Measurements from ENCODE around the gene ENAH. TPM values are rescaled to one million over a fixed set of nuclear protein-coding genes. Genes with fewer than 3 reads are reported as not detected.

The ENAH gene
- total RNA-seq, 1 donor from 2014 or later: 749 TPM

DNA sequence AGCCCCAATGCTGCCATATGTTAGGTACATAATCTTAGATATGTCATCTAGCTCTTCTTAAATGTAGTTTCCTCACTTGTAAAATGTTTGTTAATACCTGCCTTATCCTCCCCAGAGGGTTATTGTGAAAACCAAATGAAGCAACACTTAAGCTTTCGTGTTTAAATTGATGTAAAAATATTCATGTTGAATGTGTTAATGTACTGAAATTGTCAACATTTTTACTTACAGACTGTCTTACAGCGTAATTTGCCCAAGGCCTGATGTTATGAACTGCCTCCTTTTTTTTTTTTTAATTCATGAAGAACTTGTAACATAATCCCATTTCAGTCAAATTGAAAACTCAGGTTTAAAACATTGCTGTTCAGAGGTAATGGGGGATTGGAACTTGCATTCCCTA lies 25.6 kb upstream of the ENAH start:
- Mint-ChIP-seq H3K27ac (ENCODE audit: unreplicated experiment) (peak overlapping the region; percentile 58), H3K4me1 (ENCODE audit: low read depth, unreplicated experiment) (peaks cover 2% of the 10 kb centered on the region), H3K4me3 (ENCODE audit: unreplicated experiment) (no peak overlapping the region), H3K27me3 (ENCODE audit: low read depth, unreplicated experiment) (peaks cover 27% of the 10 kb centered on the region), H3K9me3 (ENCODE audit: unreplicated experiment) (no peaks in the 10 kb centered on the region), H3K36me3 (ENCODE audit: low read depth, unreplicated experiment) (no peaks in the 10 kb centered on the region)
- Histone ChIP-seq H3K36me3 (ENCODE audit: insufficient read depth, low read length) (no peaks in the 10 kb centered on the region), H3K27ac (ENCODE audit: low read depth, low read length) (no peak overlapping the region), H3K79me2 (ENCODE audit: insufficient read depth, low read length) (no peaks in the 10 kb centered on the region), H3K9me3 (ENCODE audit: insufficient read depth, low read depth, low read length) (no peaks in the 10 kb centered on the region), H3K27me3 (ENCODE audit: insufficient read depth, low read length) (peaks cover 17% of the 10 kb centered on the region), H3K9ac (ENCODE audit: low read length) (no peak overlapping the region), H3K4me2 (ENCODE audit: low read length) (no peak overlapping the region), H3K4me3 (ENCODE audit: insufficient read depth, low read depth, low read length) (no peak overlapping the region), H2AFZ (ENCODE audit: low read depth, low read length) (no peak overlapping the region), H4K20me1 (ENCODE audit: insufficient read depth, low read length) (no peaks in the 10 kb centered on the region), H3K4me1 (ENCODE audit: insufficient read depth, low read length) (peaks cover 2% of the 10 kb centered on the region)
- TF ChIP-seq, protein P1, sequence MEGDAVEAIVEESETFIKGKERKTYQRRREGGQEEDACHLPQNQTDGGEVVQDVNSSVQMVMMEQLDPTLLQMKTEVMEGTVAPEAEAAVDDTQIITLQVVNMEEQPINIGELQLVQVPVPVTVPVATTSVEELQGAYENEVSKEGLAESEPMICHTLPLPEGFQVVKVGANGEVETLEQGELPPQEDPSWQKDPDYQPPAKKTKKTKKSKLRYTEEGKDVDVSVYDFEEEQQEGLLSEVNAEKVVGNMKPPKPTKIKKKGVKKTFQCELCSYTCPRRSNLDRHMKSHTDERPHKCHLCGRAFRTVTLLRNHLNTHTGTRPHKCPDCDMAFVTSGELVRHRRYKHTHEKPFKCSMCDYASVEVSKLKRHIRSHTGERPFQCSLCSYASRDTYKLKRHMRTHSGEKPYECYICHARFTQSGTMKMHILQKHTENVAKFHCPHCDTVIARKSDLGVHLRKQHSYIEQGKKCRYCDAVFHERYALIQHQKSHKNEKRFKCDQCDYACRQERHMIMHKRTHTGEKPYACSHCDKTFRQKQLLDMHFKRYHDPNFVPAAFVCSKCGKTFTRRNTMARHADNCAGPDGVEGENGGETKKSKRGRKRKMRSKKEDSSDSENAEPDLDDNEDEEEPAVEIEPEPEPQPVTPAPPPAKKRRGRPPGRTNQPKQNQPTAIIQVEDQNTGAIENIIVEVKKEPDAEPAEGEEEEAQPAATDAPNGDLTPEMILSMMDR (IDR thresholded peaks at IDR 0.05; ENCODE audit: insufficient read depth, low read depth, low read length): no peak
- no peak for TF ChIP-seq EZH2 (IDR thresholded peaks at IDR 0.05; ENCODE audit: insufficient read depth, low read length)
- DNase-seq (ENCODE audit: low read depth) (no peak), FAIRE-seq (no peak)

DNA sequence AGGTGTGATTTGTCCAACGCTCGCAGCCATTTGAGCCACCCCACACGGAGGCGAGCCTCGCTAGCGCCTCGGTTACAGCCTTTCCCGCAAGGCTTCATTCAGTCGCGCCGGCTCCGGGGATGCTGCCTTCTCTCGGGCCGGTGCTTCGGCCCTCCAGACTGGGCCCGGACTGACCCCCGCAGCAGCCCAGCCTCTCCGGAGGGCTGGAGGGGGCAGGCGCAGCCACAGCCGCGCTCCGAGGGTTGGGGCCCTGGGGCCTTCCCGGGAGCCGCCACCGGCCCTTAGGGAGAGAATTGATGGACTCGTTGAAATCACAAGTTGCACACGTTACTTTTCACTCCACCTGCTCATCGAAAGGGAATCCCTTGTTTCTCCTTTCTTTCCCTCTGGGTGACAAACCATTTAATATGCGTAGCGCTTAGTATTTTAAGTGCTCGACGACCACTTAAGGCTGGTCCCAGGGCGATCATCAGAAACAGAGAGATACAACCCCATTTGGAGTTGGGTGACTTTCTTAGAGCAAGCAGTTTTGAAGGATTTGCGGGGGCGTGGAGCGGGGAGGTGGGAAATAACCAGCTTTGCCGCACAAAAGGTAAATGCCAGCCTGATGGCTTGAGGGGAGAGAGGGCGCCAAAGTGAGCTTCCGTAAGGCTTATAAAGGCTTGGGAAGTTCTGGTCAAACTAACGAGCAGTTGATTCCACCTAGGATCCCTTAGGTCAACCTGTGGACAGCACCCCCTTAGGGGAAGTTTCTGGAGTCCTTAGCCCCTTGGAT lies 24.6 kb upstream of the ENAH start:
- peaks cover 2% of the 10 kb centered on the region for H3K4me1 Mint-ChIP-seq (ENCODE audit: low read depth, unreplicated experiment)
- H3K27me3 Mint-ChIP-seq (ENCODE audit: low read depth, unreplicated experiment): peaks cover 25% of the 10 kb centered on the region
- FAIRE-seq: no peak
- DNase-seq (ENCODE audit: low read depth): no peak
- H3K4me3 ChIP-seq (ENCODE audit: insufficient read depth, low read depth, low read length): peak overlapping the region; percentile 33
- TF ChIP-seq EZH2 (IDR thresholded peaks at IDR 0.05; ENCODE audit: insufficient read depth, low read length): no peak
- TF ChIP-seq, protein P1 (IDR thresholded peaks at IDR 0.05; ENCODE audit: insufficient read depth, low read depth, low read length): no peak
- H3K4me2 ChIP-seq (ENCODE audit: low read length): peak overlapping the region; percentile 79
- H2AFZ ChIP-seq (ENCODE audit: low read depth, low read length): peak overlapping the region; percentile 88
- no peaks in the 10 kb centered on the region for H3K9me3 Mint-ChIP-seq (ENCODE audit: unreplicated experiment)
- no peak overlapping the region for H3K27ac Mint-ChIP-seq (ENCODE audit: unreplicated experiment)
- H3K36me3 ChIP-seq (ENCODE audit: insufficient read depth, low read length): no peaks in the 10 kb centered on the region
- no peaks in the 10 kb centered on the region for H3K36me3 Mint-ChIP-seq (ENCODE audit: low read depth, unreplicated experiment)
- H3K9ac ChIP-seq (ENCODE audit: low read length): no peak overlapping the region
- H4K20me1 ChIP-seq (ENCODE audit: insufficient read depth, low read length): no peaks in the 10 kb centered on the region
- no peaks in the 10 kb centered on the region for H3K79me2 ChIP-seq (ENCODE audit: insufficient read depth, low read length)
- H3K27ac ChIP-seq (ENCODE audit: low read depth, low read length): no peak overlapping the region
- peaks cover 2% of the 10 kb centered on the region for H3K4me1 ChIP-seq (ENCODE audit: insufficient read depth, low read length)
- H3K9me3 ChIP-seq (ENCODE audit: insufficient read depth, low read depth, low read length): no peaks in the 10 kb centered on the region
- H3K4me3 Mint-ChIP-seq (ENCODE audit: unreplicated experiment): no peak overlapping the region
- H3K27me3 ChIP-seq (ENCODE audit: insufficient read depth, low read length): peaks cover 15% of the 10 kb centered on the region

DNA sequence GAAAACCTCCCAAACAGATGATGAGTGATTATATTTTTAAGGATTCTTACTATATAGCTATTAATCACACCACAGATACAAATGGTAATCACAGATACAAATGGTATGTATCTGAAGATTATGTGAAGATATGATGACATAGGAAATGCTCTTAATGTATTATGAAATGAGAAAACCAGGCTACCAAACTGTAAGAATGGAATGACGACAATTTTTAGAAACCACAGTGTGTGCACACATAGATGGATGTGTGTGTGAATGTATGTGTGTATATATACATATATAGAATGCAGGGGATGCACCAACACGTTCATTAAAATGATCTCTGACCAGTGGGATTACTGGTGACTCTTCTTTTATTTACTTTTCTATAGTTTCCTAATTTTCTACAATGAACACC lies 21.5 kb upstream of the ENAH start:
- no peaks in the 10 kb centered on the region for H3K79me2 ChIP-seq (ENCODE audit: insufficient read depth, low read length)
- H3K4me3 ChIP-seq (ENCODE audit: insufficient read depth, low read depth, low read length): no peak overlapping the region
- no peak overlapping the region for H2AFZ ChIP-seq (ENCODE audit: low read depth, low read length)
- TF ChIP-seq, protein P1 (IDR thresholded peaks at IDR 0.05; ENCODE audit: insufficient read depth, low read depth, low read length): no peak
- no peak for TF ChIP-seq EZH2 (IDR thresholded peaks at IDR 0.05; ENCODE audit: insufficient read depth, low read length)
- H3K36me3 ChIP-seq (ENCODE audit: insufficient read depth, low read length): no peaks in the 10 kb centered on the region
- peaks cover 7% of the 10 kb centered on the region for H3K27me3 ChIP-seq (ENCODE audit: insufficient read depth, low read length)
- H3K4me2 ChIP-seq (ENCODE audit: low read length): no peak overlapping the region
- FAIRE-seq (no peak), DNase-seq (ENCODE audit: low read depth) (no peak)
- Mint-ChIP-seq H3K4me3 (ENCODE audit: unreplicated experiment) (no peak overlapping the region), H3K4me1 (ENCODE audit: low read depth, unreplicated experiment) (peaks cover 8% of the 10 kb centered on the region), H3K27ac (ENCODE audit: unreplicated experiment) (no peak overlapping the region), H3K27me3 (ENCODE audit: low read depth, unreplicated experiment) (peaks cover 19% of the 10 kb centered on the region), H3K36me3 (ENCODE audit: low read depth, unreplicated experiment) (no peaks in the 10 kb centered on the region), H3K9me3 (ENCODE audit: unreplicated experiment) (no peaks in the 10 kb centered on the region)
- H3K9me3 ChIP-seq (ENCODE audit: insufficient read depth, low read depth, low read length): no peaks in the 10 kb centered on the region
- H4K20me1 ChIP-seq (ENCODE audit: insufficient read depth, low read length): no peaks in the 10 kb centered on the region
- H3K9ac ChIP-seq (ENCODE audit: low read length): no peak overlapping the region
- peaks cover 7% of the 10 kb centered on the region for H3K4me1 ChIP-seq (ENCODE audit: insufficient read depth, low read length)
- H3K27ac ChIP-seq (ENCODE audit: low read depth, low read length): no peak overlapping the region
